Stimulated activated naive CD8-positive, alpha-beta T cell treated with anti-CD3 and anti-CD28 coated beads, Interleukin-15, Interleukin-2, amounts not matched to agents 100 ng/mL and 50 ng/mL, for 24 hours (primary cell): ENCODE measurements around the gene OGFOD2.

Experiments used
- H3K27ac Mint-ChIP-seq: one replicate; pipeline ENCODE4 v1.8.0; 2021; ENCODE audit warnings: mild to moderate bottlenecking, mixed read lengths
- H3K27me3 Mint-ChIP-seq: one replicate; pipeline ENCODE4 v1.8.0; 2021; ENCODE audit warnings: mixed read lengths
- H3K36me3 Mint-ChIP-seq: one replicate; pipeline ENCODE4 v1.8.0; 2021; ENCODE audit warnings: low read depth, mixed read lengths
- H3K4me1 Mint-ChIP-seq: one replicate; pipeline ENCODE4 v1.8.0; 2021; ENCODE audit warnings: low read depth, mixed read lengths
- H3K4me3 Mint-ChIP-seq: one replicate; pipeline ENCODE4 v1.8.0; 2021; ENCODE audit warnings: mild to moderate bottlenecking, mixed read lengths
- H3K9me3 Mint-ChIP-seq: one replicate; pipeline ENCODE4 v1.8.0; 2021; ENCODE audit warnings: mixed read lengths

The OGFOD2 gene

DNA sequence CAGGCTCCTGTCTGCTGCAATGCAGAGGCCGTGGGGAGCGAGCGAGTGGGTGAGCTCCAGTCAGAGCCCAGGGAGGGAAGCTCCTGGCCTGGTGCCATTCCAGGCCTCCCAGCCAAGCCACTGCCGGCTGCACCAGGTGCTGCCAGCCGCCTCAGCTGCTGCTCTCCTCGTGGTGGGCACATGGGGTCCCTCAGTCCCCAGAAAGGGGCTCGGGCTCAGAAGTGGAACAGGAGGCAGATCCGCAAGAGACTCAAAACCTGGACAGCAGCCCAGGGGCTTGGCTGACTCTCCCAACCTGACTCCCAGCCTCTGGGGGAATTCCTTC, 11.1 kb upstream of the OGFOD2 start:
- Mint-ChIP-seq H3K9me3 (no peaks in the 10 kb centered on the region), H3K4me1 (peaks cover 3% of the 10 kb centered on the region), H3K4me3 (no peak overlapping the region), H3K27ac (no peak overlapping the region), H3K36me3 (no peaks in the 10 kb centered on the region), H3K27me3 (no peaks in the 10 kb centered on the region)

GRCh38 chr12:122964439-122965257, 10.4 kb upstream of the OGFOD2 start:
- Mint-ChIP-seq H3K4me1 (peaks cover 3% of the 10 kb centered on the region), H3K4me3 (peak overlapping the region; percentile 62), H3K36me3 (no peaks in the 10 kb centered on the region), H3K9me3 (no peaks in the 10 kb centered on the region), H3K27ac (no peak overlapping the region), H3K27me3 (no peaks in the 10 kb centered on the region)

DNA sequence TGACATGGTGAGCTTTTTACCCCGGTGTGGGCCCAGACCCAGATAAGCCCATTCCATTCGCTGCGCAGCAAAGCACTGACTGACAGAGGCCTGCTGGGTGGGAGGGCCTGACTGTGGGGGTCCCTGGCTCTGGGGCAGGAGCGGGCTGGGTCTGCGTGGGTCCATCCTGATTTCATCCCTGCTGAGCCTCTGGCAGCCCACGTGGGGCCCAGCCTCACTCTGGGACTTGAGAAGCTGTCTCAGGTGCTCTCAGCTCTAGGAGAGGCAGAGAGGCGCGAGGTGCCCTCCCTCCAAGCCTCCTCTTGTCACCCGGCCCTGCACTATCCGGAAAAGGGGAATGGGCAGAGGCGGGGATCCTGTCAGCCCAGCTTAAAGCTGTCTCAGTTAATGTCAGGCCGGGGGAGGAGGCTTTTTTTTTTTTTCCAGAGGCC, 9.7 kb upstream of the OGFOD2 start:
- Mint-ChIP-seq H3K4me1 (peaks cover 3% of the 10 kb centered on the region), H3K27ac (no peak overlapping the region), H3K27me3 (no peaks in the 10 kb centered on the region), H3K36me3 (no peaks in the 10 kb centered on the region), H3K4me3 (peak overlapping the region; percentile 74), H3K9me3 (no peaks in the 10 kb centered on the region)

DNA sequence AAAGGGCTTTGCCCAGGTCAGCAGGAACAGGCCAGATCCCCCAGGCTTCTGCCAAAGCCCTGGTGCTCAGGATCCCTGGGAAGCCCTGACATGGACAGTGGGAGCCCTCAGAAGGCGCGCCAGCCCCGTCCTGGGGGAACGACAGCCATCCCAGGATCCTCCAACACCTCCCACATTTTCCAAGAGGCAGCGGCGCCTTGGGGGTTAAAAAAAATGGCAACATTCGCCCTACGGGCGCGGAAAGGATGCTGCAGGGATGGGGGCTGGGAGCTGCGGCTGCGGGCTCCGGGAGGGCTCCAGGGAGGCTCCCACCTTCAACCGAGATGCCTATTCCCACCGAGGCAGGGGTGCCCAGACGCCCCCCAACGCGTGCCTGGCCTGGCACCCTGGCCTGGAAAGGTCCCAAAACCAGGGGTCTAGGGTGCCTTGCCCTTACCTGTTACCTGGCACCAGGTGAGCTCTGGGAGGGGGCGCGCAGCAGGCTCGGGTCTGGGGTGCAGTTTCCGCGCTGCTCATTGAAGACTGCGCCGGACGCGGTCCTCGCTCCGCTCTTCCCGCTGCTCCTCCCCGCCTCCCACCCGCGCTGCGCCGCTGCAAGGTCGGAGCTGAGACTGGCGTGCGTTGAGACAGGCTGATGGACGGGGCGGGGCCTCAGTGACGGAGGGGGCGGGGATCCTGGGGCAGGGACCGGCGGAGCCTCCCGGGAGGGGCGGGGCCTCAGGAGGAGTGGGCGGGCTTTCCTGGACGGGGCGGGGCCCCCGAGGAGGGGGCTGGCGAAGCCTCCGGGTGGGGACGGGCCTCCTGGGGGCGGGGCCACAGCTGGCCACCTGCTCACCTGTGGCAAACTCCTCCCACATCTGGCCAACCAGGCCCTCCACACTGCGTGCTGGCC, 8.9 kb upstream of the OGFOD2 start, which contains the start of gene ABCB9:
Gene ABCB9, minus strand, starts transcription at position 613 of the 892 bp plus-strand sequence. CDS start 6,228 bp downstream, outside the sequence.
- Mint-ChIP-seq H3K27me3 (no peaks in the 10 kb centered on the region), H3K9me3 (no peaks in the 10 kb centered on the region), H3K4me3 (peak within 1 kb of the TSS; percentile 74), H3K27ac (peak within 1 kb of the TSS; percentile 45), H3K36me3 (no peaks in the 10 kb centered on the region), H3K4me1 (peaks cover 3% of the 10 kb centered on the region)

DNA sequence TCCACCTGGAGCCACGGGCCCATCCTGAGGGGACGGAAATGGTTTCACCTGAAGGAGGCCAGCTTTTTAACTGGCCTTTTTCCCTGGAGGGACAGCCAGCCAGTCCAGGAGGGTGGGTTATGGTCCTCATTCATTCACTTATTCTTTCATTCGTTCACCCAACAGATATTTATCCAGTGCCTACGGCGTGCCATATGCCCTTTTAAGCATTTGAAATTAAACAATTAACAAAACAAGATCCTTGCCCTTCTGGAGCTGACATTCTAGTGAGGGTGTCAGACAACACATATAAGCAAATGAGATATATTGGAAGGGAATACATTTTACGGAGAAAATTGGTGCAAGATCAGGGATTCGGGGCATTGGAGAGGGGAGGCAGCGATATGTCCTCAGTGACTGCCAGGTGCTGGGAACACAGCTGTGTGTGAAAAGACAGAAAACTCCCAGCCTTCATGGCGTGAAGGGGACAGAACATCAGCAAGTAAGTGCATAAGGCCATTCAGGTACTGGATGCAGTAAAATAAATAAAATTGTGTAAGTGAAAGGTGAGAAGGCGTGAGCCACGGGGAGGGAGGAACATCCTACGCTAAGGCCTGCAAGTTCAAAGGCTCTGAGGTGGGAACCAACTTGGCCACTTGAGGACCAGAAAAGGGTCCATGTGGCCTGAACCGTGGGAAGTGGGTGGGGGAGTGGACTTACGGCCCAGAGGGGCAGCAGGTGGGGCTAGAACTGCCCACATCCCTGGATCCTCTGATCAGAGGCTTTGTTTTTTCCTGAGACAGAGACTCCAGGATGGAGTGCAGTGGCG, 8.1 kb upstream of the OGFOD2 start:
- Mint-ChIP-seq H3K4me3 (no peak overlapping the region), H3K27me3 (no peaks in the 10 kb centered on the region), H3K27ac (no peak overlapping the region), H3K9me3 (no peaks in the 10 kb centered on the region), H3K4me1 (peaks cover 3% of the 10 kb centered on the region), H3K36me3 (no peaks in the 10 kb centered on the region)

DNA sequence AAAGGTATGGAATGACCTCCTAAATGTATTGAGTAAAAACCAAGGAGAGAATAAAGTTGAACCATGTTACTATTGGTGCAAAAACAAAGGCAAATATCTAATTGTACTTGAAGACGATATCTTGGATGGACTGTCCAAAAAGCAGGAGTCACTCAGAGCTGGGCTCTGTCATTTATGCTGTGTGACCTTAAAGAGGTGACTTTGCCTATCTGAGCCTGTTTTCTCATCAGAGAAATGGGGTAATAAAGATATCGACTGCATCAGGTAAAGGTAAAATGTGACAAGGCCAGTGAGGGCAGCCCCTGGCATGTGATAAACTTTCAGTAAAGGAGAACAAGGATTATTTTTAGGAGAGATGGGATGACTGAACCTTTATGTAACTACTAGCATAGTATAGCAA, 6.9 kb upstream of the OGFOD2 start:
- H3K36me3 Mint-ChIP-seq, result no peaks in the 10 kb centered on the region
- H3K27ac Mint-ChIP-seq, result no peak overlapping the region
- no peak overlapping the region for H3K4me3 Mint-ChIP-seq
- H3K27me3 Mint-ChIP-seq, result no peaks in the 10 kb centered on the region
- H3K4me1 Mint-ChIP-seq, result peaks cover 3% of the 10 kb centered on the region
- no peaks in the 10 kb centered on the region for H3K9me3 Mint-ChIP-seq

- Mint-ChIP-seq H3K4me3 (no peak overlapping the region), H3K27ac (no peak overlapping the region), H3K4me1 (peaks cover 10% of the 10 kb centered on the region), H3K27me3 (no peaks in the 10 kb centered on the region), H3K36me3 (no peaks in the 10 kb centered on the region), H3K9me3 (no peaks in the 10 kb centered on the region)
Measured at GRCh38 chr12:122969676-122970075, 5.4 kb upstream of the OGFOD2 start.

DNA sequence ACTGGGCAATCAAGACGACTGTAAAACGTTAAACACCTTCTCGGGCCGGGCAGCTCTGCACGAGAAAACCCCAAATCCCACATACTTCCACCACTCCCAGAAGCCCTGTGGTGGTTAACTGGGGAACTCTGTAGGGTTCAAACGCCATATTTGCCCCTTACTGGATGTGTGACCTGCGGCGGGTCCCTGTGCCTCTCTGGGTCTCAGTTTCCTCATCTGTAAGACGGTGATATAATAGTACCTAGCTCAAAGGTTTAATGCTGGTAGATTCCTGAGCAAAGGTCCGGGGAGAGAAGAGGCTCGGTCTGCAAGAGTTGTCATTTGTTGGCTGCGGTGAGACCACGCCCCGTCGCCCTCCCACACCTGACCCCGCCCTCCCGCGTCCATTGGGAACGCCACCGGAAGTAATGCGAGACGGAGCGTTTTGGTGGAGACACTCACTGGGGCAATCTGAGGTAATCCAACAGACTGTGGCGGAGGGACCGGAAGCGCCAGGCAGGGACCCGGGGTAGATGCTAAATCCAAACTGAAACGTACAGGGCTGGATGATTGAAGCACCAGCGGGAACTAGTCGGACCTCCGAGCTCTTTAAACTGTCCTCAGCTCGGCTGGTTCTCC, 661 bp upstream of the OGFOD2 start:
- H3K27ac Mint-ChIP-seq, result peak overlapping the region; percentile 99
- no peaks in the 10 kb centered on the region for H3K27me3 Mint-ChIP-seq
- no peaks in the 10 kb centered on the region for H3K36me3 Mint-ChIP-seq
- peak overlapping the region; percentile 95 for H3K4me3 Mint-ChIP-seq
- H3K4me1 Mint-ChIP-seq, result peaks cover 24% of the 10 kb centered on the region
- H3K9me3 Mint-ChIP-seq, result no peaks in the 10 kb centered on the region

GRCh38 chr12:122975790-122976647, 975 bp downstream of the OGFOD2 start:
- no peaks in the 10 kb centered on the region for H3K27me3 Mint-ChIP-seq
- H3K4me1 Mint-ChIP-seq, result peaks cover 32% of the 10 kb centered on the region
- H3K27ac Mint-ChIP-seq, result peak overlapping the region; percentile 99
- H3K36me3 Mint-ChIP-seq, result no peaks in the 10 kb centered on the region
- peak overlapping the region; percentile 95 for H3K4me3 Mint-ChIP-seq
- H3K9me3 Mint-ChIP-seq, result no peaks in the 10 kb centered on the region

GRCh38 chr12:122976648-122976975, 1.6 kb downstream of the OGFOD2 start:
- H3K27ac Mint-ChIP-seq, result no peak overlapping the region
- H3K4me1 Mint-ChIP-seq, result peaks cover 34% of the 10 kb centered on the region
- H3K36me3 Mint-ChIP-seq, result peaks cover 2% of the 10 kb centered on the region
- H3K27me3 Mint-ChIP-seq, result no peaks in the 10 kb centered on the region
- H3K9me3 Mint-ChIP-seq, result no peaks in the 10 kb centered on the region
- peak overlapping the region; percentile 95 for H3K4me3 Mint-ChIP-seq

GRCh38 chr12:122977153-122977552, 2.1 kb downstream of the OGFOD2 start:
- Mint-ChIP-seq H3K27me3 (no peaks in the 10 kb centered on the region), H3K4me3 (peak overlapping the region; percentile 13), H3K9me3 (no peaks in the 10 kb centered on the region), H3K27ac (no peak overlapping the region), H3K4me1 (peaks cover 40% of the 10 kb centered on the region), H3K36me3 (peaks cover 7% of the 10 kb centered on the region)

DNA sequence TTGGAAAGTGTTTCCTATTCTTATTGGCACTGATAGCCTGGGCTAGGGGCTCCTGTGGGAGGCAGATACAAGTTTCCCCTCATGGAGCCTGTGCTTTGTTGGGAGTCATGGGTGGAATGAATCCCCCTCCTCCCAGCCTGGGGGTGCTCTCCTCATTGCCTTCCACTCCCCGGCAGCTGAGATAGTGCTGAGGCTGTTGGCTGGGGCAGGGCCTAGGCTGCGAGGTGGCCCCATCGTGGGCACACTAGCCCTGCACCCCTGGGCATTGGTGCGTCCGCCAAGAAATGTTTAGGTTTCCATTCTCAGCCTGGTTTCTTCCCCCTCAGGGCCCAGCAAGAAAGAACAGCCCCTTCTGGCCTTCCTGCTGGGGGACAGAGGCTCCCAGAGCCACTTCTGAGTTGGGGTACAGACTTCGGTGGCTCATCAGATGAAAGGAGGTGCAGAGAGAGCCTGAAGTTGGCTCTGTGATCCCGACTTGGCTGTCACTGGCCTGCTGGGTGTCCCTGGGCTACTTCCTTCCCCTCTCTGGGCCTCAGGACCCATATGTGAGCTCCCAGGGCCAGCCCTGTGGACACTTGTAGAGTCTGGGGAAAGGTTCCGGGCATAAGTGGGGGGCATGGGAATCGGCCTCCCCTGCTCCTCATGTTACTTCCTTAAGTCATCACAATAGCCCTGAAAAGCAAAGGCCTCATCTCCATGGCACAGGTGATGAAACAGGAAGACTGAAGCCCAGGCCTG, 2.8 kb downstream of the OGFOD2 start:
- no peaks in the 10 kb centered on the region for H3K9me3 Mint-ChIP-seq
- H3K4me1 Mint-ChIP-seq, result peaks cover 46% of the 10 kb centered on the region
- no peak overlapping the region for H3K27ac Mint-ChIP-seq
- H3K4me3 Mint-ChIP-seq, result no peak overlapping the region
- H3K36me3 Mint-ChIP-seq, result peaks cover 9% of the 10 kb centered on the region
- no peaks in the 10 kb centered on the region for H3K27me3 Mint-ChIP-seq

DNA sequence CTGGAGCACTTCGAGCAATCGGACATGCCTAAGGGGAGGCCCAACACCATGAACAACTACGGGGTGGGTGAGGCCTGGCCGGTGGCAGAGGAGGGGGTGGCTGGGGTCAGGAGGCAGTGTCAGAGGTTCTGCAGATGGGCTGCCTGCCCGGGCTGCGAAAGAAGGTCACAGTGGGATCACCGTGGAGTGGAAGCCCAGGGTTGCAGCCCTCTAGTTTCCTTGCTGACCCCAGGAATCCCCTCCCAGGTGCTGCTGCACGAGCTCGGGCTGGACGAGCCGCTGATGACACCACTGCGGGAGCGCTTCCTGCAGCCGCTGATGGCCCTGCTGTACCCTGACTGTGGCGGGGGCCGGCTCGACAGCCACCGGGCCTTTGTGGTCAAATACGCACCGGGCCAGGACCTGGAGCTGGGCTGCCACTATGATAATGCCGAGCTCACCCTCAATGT, 3.5 kb downstream of the OGFOD2 start:
- no peaks in the 10 kb centered on the region for H3K27me3 Mint-ChIP-seq
- H3K4me1 Mint-ChIP-seq, result peaks cover 54% of the 10 kb centered on the region
- peaks cover 14% of the 10 kb centered on the region for H3K36me3 Mint-ChIP-seq
- H3K9me3 Mint-ChIP-seq, result no peaks in the 10 kb centered on the region
- no peak overlapping the region for H3K4me3 Mint-ChIP-seq
- no peak overlapping the region for H3K27ac Mint-ChIP-seq
